ENCODE data around the gene PAGR1.
"Not testable (repeated sequence)": the region's sequence is repeated elsewhere in the genome, so short reads cannot be mapped to it uniquely, and the experiment has no call there.

DNA sequence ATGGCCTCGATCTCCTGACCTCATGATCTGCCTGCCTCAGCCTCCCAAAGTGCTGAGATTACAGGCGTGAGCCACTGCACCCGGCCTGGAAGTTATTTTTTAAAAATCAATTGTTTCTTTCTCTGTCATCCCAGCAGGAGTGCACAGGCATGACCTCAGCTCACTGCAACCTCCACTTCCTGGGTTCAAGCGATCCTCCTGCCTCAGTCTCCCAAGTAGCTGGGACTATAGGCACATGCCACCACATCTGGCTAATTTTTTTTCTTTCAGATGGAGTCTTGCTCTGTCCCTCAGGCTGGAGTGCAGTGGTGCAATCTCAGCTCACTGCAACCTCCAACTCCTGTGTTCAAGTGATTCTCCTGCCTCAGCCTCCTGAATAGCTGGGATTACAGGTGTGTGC, 28.8 kb upstream of the PAGR1 start:
- TF ChIP-seq, protein P1, sequence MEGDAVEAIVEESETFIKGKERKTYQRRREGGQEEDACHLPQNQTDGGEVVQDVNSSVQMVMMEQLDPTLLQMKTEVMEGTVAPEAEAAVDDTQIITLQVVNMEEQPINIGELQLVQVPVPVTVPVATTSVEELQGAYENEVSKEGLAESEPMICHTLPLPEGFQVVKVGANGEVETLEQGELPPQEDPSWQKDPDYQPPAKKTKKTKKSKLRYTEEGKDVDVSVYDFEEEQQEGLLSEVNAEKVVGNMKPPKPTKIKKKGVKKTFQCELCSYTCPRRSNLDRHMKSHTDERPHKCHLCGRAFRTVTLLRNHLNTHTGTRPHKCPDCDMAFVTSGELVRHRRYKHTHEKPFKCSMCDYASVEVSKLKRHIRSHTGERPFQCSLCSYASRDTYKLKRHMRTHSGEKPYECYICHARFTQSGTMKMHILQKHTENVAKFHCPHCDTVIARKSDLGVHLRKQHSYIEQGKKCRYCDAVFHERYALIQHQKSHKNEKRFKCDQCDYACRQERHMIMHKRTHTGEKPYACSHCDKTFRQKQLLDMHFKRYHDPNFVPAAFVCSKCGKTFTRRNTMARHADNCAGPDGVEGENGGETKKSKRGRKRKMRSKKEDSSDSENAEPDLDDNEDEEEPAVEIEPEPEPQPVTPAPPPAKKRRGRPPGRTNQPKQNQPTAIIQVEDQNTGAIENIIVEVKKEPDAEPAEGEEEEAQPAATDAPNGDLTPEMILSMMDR (IDR thresholded peaks at IDR 0.05) = not testable (repeated sequence)
- not testable (repeated sequence) for TF ChIP-seq POLR2A (IDR thresholded peaks at IDR 0.05)

All from breast epithelium (tissue), 3 donors.